ENCODE results near the gene ASXL1. TPM values are rescaled to one million over a fixed set of nuclear protein-coding genes. Genes with fewer than 3 reads are reported as not detected.
"Not testable (repeated sequence)": the region's sequence is repeated elsewhere in the genome, so short reads cannot be mapped to it uniquely, and the experiment has no call there.

The ASXL1 gene
- total RNA-seq, 3 donors from 2014 or later (not counting 1 experiment from before 2014, with no cell fraction given): 106 to 125 (median 108) TPM

GRCh38 chr20:32355417-32355841 lies 2.7 kb upstream of the ASXL1 start:
- ATAC-seq (no peak), DNase-seq (no peak)
- peaks cover 23 to 29% of the 10 kb centered on the region in 2 donors for H3K4me1 Mint-ChIP-seq
- WGBS (ENCODE audit: insufficient coverage): 51% methylated on average over 6 of the region's 6 CpGs
- Histone ChIP-seq H3K9me3 (ENCODE audit: control insufficient read depth, insufficient read depth, low read length) (no peaks in the 10 kb centered on the region), H3K27ac (ENCODE audit: low read length) (peak overlapping the region; percentile 60), H3K4me1 (ENCODE audit: control insufficient read depth, insufficient read depth, low read length) (peaks cover 14% of the 10 kb centered on the region), H3K27me3 (ENCODE audit: control insufficient read depth, insufficient read depth, low read length) (no peaks in the 10 kb centered on the region), H3K4me3 (ENCODE audit: low read length) (no peak overlapping the region), H3K36me3 (ENCODE audit: control insufficient read depth, insufficient read depth, low read length) (no peaks in the 10 kb centered on the region)
- H3K27me3 Mint-ChIP-seq (ENCODE audit: low read depth in 2 of 2): no peaks in the 10 kb centered on the region
- H3K4me3 Mint-ChIP-seq: no peak overlapping the region
- TF ChIP-seq CTCF (IDR thresholded peaks at IDR 0.05): no peak
- H3K27ac Mint-ChIP-seq: no peak overlapping the region
- H3K36me3 Mint-ChIP-seq: no peaks in the 10 kb centered on the region
- no peaks in the 10 kb centered on the region for H3K9me3 Mint-ChIP-seq
- intact Hi-C loops (cut with micrococcal nuclease): loop anchor here (5.0 kb wide), 1 partner anchor 132 kb away; no protein-coding TSS in a partner anchor

GRCh38 chr20:32355907-32356621 lies 2.1 kb upstream of the ASXL1 start:
- H3K36me3 ChIP-seq (ENCODE audit: control insufficient read depth, insufficient read depth, low read length); H3K27me3 Mint-ChIP-seq (ENCODE audit: low read depth in 2 of 2); DNase-seq; H3K4me3 Mint-ChIP-seq; ATAC-seq; H3K27me3 ChIP-seq (ENCODE audit: control insufficient read depth, insufficient read depth, low read length); H3K4me3 ChIP-seq (ENCODE audit: low read length); H3K9me3 ChIP-seq (ENCODE audit: control insufficient read depth, insufficient read depth, low read length); H3K27ac Mint-ChIP-seq; H3K9me3 Mint-ChIP-seq; H3K36me3 Mint-ChIP-seq: not testable (repeated sequence)
- H3K4me1 ChIP-seq (ENCODE audit: control insufficient read depth, insufficient read depth, low read length): peaks cover 18% of the 10 kb centered on the region
- H3K27ac ChIP-seq (ENCODE audit: low read length): peak overlapping the region; percentile 60
- intact Hi-C loops (cut with micrococcal nuclease): loop anchor here (5.0 kb wide), 1 partner anchor 131 kb away; no protein-coding TSS in a partner anchor
- WGBS (ENCODE audit: insufficient coverage): 95% methylated on average over 7 of the region's 7 CpGs
- peaks cover 25 to 33% of the 10 kb centered on the region in 2 donors for H3K4me1 Mint-ChIP-seq

GRCh38 chr20:32356622-32357374 lies 1.3 kb upstream of the ASXL1 start:
- Histone ChIP-seq H3K27ac (ENCODE audit: low read length) (no peak overlapping the region), H3K36me3 (ENCODE audit: control insufficient read depth, insufficient read depth, low read length) (no peaks in the 10 kb centered on the region), H3K4me1 (ENCODE audit: control insufficient read depth, insufficient read depth, low read length) (peaks cover 21% of the 10 kb centered on the region), H3K27me3 (ENCODE audit: control insufficient read depth, insufficient read depth, low read length) (no peaks in the 10 kb centered on the region), H3K4me3 (ENCODE audit: low read length) (no peak overlapping the region), H3K9me3 (ENCODE audit: control insufficient read depth, insufficient read depth, low read length) (no peaks in the 10 kb centered on the region)
- Mint-ChIP-seq H3K27ac (peak overlapping the region; percentile 94 to 95), H3K4me3 (peak overlapping the region; percentile 97), H3K9me3 (no peaks in the 10 kb centered on the region), H3K4me1 (peaks cover 25 to 35% of the 10 kb centered on the region in 2 donors), H3K36me3 (no peaks in the 10 kb centered on the region), H3K27me3 (ENCODE audit: low read depth in 2 of 2) (no peaks in the 10 kb centered on the region)
- intact Hi-C loops (cut with micrococcal nuclease): loop anchor here (5.0 kb wide), 1 partner anchor 131 kb away; no protein-coding TSS in a partner anchor
- TF ChIP-seq CTCF (IDR thresholded peaks at IDR 0.05): no peak
- DNase-seq (no peak), ATAC-seq (no peak)
- 45% methylated on average over 13 of the region's 13 CpGs for WGBS (ENCODE audit: insufficient coverage)

- Mint-ChIP-seq H3K9me3 (no peaks in the 10 kb centered on the region), H3K27ac (peak overlapping the region; percentile 94 to 95), H3K36me3 (no peaks in the 10 kb centered on the region), H3K4me1 (peaks cover 25 to 41% of the 10 kb centered on the region in 2 donors), H3K27me3 (ENCODE audit: low read depth in 2 of 2) (no peaks in the 10 kb centered on the region), H3K4me3 (peak overlapping the region; percentile 97)
- DNase-seq (no peak), ATAC-seq (peak in 1 of 3 donors; percentile 1)
- no peaks in the 10 kb centered on the region for H3K27me3 ChIP-seq (ENCODE audit: control insufficient read depth, insufficient read depth, low read length)
- peaks cover 21% of the 10 kb centered on the region for H3K4me1 ChIP-seq (ENCODE audit: control insufficient read depth, insufficient read depth, low read length)
- peak overlapping the region; percentile 99 for H3K4me3 ChIP-seq (ENCODE audit: low read length)
- no peaks in the 10 kb centered on the region for H3K9me3 ChIP-seq (ENCODE audit: control insufficient read depth, insufficient read depth, low read length)
- no peaks in the 10 kb centered on the region for H3K36me3 ChIP-seq (ENCODE audit: control insufficient read depth, insufficient read depth, low read length)
- WGBS (ENCODE audit: insufficient coverage): 4% methylated on average over 11 of the region's 11 CpGs
- intact Hi-C loops (cut with micrococcal nuclease): loop anchor here (5.0 kb wide), 1 partner anchor 130 kb away; no protein-coding TSS in a partner anchor
- peak overlapping the region; percentile 99 for H3K27ac ChIP-seq (ENCODE audit: low read length)
- TF ChIP-seq CTCF (IDR thresholded peaks at IDR 0.05): no peak
Observed at GRCh38 chr20:32357375-32357868, 709 bp upstream of the ASXL1 start.
